GM19452 (cell line): Measurements from ENCODE around the gene OR1Q1.
"Not testable (repeated sequence)": the region's sequence is repeated elsewhere in the genome, so short reads cannot be mapped to it uniquely, and the experiment has no call there.

Experiments used
- ATAC-seq: cut with Tn5 transposase; IDR thresholded peaks from one replicate; pipeline ENCODE4 v1.9.1; 2021; ENCODE audit not compliant: unreplicated experiment

The OR1Q1 gene

DNA sequence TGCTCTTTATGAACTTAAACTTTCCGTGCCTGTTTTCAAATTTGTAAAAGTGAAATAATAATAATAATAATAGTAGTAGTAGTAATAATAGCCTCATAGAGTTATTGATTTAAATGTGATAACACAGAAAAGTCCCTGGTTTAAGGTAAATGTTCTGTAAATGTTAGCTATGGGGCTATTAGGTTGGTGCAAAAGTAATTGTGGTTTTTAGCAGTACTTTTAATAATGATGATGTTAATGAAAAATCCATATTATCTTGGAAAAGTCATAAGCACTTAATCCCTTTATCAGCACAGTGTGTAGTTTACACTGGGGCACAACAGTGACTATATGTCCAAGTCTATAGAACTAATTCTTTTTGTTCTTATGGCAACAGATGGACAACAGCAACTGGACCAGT lies at the start of gene OR1Q1:
TSS of gene OR1Q1 (plus strand) at position 377 of the 400 bp plus-strand sequence. CDS start at position 377, 0 bp downstream.
- ATAC-seq = no peak

DNA sequence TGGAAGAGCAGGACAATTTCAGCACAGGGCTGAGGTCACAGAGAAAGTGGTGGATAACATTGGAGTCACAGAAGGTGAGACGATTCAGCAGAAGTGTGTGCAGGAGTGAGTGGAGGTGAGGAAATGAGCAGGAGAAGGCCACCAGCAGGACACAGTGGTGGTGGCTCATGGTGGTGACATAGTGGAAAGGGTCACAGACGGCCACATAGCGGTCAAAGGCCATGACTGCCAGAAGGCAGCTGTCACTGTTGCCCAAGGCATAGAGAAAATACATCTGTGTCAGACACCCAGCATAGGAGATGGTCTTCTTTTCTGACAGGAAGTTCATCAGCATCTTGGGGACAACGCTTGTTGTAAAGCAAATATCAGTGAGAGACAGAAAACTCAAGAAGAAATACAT lies 46.6 kb upstream of the OR1Q1 start:
- ATAC-seq = no peak

GRCh38 chr9:122572456-122572855 lies 42.1 kb upstream of the OR1Q1 start:
- no peak for ATAC-seq

DNA sequence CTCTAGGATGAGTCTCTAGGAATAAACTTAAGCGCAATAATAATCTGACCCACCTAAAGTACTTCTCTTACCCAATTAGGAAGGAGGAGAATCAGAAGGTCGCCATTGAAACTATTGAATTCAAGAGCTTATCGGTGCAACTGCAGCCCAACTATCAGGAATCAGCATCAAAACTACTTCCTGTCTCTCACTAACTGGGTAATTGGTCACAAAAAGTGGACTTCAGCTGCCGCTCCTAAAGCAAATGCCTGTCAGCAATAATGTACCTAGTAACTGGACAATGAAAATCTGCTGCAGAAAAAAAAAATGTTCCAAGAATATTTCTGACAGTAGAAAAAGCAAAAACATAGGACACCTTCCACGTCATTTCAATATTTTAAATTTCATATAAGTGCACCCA lies 34.7 kb upstream of the OR1Q1 start:
- ATAC-seq = no peak

DNA sequence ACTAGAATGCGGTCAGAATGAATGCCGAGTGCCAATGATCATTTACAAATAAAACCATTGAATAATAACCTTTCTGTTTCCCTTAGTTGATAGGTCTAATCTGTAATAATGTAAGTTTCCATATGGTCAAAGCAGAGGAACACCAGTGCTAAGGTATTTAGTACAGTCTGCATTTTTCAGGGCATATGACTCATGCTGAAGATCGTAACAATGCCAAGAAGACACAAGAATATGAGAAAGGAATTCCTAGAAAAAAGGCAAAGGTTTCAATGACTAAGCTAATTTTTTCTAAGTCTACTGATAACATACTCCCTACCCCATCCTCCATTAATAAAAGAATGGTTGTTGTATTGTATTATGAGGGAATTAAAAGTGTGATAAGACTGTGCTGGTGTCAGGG lies 34.2 kb upstream of the OR1Q1 start:
- no peak for ATAC-seq

- not testable (repeated sequence) for ATAC-seq
Measured at GRCh38 chr9:122583284-122583683, 31.3 kb upstream of the OR1Q1 start, which contains the start of gene OR1L8. OR1L8 (minus strand) TSS chr9:122583384; CDS start chr9:122568477, 14,907 bp downstream.

GRCh38 chr9:122605691-122606090 lies 8.8 kb upstream of the OR1Q1 start:
- no peak for ATAC-seq

- no peak for ATAC-seq
Measured at GRCh38 chr9:122606587-122606986, 8.0 kb upstream of the OR1Q1 start.

DNA sequence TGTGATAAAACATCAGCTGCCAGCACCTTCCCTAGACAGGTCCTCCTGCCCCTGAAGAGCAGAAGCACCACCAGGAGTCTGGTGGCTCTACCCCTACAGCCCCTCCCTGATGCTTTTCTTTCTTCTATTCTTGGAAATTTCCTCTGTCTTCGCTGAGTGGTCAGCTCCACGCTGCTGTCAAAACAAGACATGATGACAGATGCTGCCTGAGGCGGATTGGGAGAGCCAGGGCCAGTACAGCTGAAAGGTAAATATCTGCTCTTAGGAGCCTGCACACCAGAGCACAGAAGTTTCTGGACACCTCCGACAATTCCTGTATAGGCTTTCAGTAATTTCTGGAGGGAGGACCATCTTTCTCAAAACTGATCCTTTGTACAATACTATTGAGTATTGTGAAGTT lies 4.7 kb upstream of the OR1Q1 start:
- no peak for ATAC-seq

- no peak for ATAC-seq
Measured at GRCh38 chr9:122619996-122620395, 5.5 kb downstream of the OR1Q1 start.

GRCh38 chr9:122642226-122642625 lies 27.7 kb downstream of the OR1Q1 start:
- ATAC-seq = no peak

DNA sequence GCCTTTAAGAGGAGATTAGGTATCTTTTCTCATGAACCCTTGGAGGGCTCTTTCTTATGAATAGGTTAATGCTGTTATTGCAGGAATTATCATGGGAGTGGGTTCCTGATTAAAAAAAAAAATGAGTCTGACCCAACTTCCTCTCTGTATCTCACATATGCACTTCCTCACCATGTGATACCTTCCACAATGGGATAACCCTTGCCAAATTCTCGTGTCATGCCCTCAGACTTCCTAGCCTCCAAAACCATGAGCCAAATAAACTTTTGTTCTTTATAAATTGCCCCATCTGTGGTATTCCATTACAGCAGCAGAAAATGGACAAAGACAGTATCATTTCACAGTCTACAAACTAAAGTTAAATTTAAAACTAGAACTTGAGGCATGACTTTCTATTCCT lies 41.8 kb downstream of the OR1Q1 start:
- no peak for ATAC-seq

GRCh38 chr9:122657527-122657926 lies 43.0 kb downstream of the OR1Q1 start, which contains the start of gene OR1B1:
OR1B1 (minus strand) TSS chr9:122657627.
- ATAC-seq = no peak

DNA sequence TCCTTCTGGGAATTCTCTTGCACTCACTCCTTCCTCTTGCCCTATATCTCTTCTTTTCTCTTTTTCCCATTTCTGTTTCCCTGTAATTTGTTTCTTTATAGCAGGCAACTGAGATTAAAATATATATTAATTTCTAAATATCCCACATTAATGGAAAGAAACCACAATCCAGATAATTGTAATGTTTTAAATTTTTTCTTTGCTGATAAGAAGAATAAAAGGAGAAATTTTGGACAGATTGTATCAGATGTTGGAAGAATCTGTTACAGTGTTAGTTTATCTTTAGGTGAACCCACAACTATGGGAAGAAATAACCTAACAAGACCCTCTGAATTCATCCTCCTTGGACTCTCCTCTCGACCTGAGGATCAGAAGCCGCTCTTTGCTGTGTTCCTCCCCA lies 46.9 kb downstream of the OR1Q1 start, which contains the start of gene OR1L1:
TSS of gene OR1L1 (plus strand) at position 301 of the 400 bp plus-strand sequence. CDS start at position 301, 0 bp downstream.
- no peak for ATAC-seq
